ENCODE measurements around the gene KMT5B. TPM values are rescaled to one million over a fixed set of nuclear protein-coding genes. Genes with fewer than 3 reads are reported as not detected.

Gene KMT5B
- total and polyA plus RNA-seq, 4 donors, result 15.1 to 78.2 (median 26.1) TPM

- peaks cover 0 to 32% (median 0%) of the 10 kb centered on the region in 5 donors for H3K4me1 ChIP-seq (ENCODE audit: control insufficient read depth in 5 of 5, insufficient read depth in 5 of 5, low read length in 5 of 5)
These were observed 18.3 kb downstream of the KMT5B start for GRCh38 chr11:68194675-68195294.

GRCh38 chr11:68193018-68193417 is 20.1 kb downstream of the KMT5B start:
- no peak overlapping the region for H3K27ac ChIP-seq (ENCODE audit: low read depth in 1 of 2, low read length in 1 of 2)
- peaks cover 0 to 30% (median 0%) of the 10 kb centered on the region in 5 donors for H3K4me1 ChIP-seq (ENCODE audit: control insufficient read depth in 5 of 5, insufficient read depth in 5 of 5, low read length in 5 of 5)
- no peak overlapping the region for H3K4me3 ChIP-seq
- H3K27me3 ChIP-seq (ENCODE audit: control insufficient read depth in 3 of 3, insufficient read depth in 3 of 3, low read length in 2 of 3), result no peaks in the 10 kb centered on the region
- H3K36me3 ChIP-seq (ENCODE audit: control insufficient read depth in 4 of 4, insufficient read depth in 4 of 4, low read length in 4 of 4), result peaks cover 0 to 7% (median 1%) of the 10 kb centered on the region in 4 donors
- no peaks in the 10 kb centered on the region for H3K9me3 ChIP-seq (ENCODE audit: control insufficient read depth in 4 of 4, insufficient read depth in 3 of 4, low read length in 3 of 4)
- no peak for TF ChIP-seq CTCF (IDR thresholded peaks at IDR 0.05; ENCODE audit: control extremely low read depth, extremely low read depth)
- 78 to 86% methylated on average over 5 of the region's 5 CpGs for WGBS, 2 donors
- DNase-seq (no peak), ATAC-seq (ENCODE audit: insufficient read depth, low FRiP score) (no peak)
- H3K9ac ChIP-seq (ENCODE audit: insufficient read depth in 1 of 2, low read length in 2 of 2), result no peak overlapping the region

More at GRCh38 chr11:68194675-68195294, 18.3 kb downstream of the KMT5B start:
- no peak overlapping the region for H3K27ac ChIP-seq (ENCODE audit: low read depth in 1 of 2, low read length in 1 of 2)
- H3K4me3 ChIP-seq, result no peak overlapping the region
- H3K9me3 ChIP-seq (ENCODE audit: control insufficient read depth in 4 of 4, insufficient read depth in 3 of 4, low read length in 3 of 4), result no peaks in the 10 kb centered on the region
- H3K36me3 ChIP-seq (ENCODE audit: control insufficient read depth in 4 of 4, insufficient read depth in 4 of 4, low read length in 4 of 4), result peaks cover 0 to under 1% (median 0%) of the 10 kb centered on the region in 4 donors
- H3K27me3 ChIP-seq (ENCODE audit: control insufficient read depth in 3 of 3, insufficient read depth in 3 of 3, low read length in 2 of 3), result no peaks in the 10 kb centered on the region
- DNase-seq, result no peak
- 86 to 90% methylated on average over 3 of the region's 3 CpGs for WGBS, 2 donors
- TF ChIP-seq CTCF (IDR thresholded peaks at IDR 0.05; ENCODE audit: control extremely low read depth, extremely low read depth), result no peak
- no peak overlapping the region for H3K9ac ChIP-seq (ENCODE audit: insufficient read depth in 1 of 2, low read length in 2 of 2)
- no peak for ATAC-seq (ENCODE audit: insufficient read depth, low FRiP score)

GRCh38 chr11:68191661-68192579 is 21.2 kb downstream of the KMT5B start:
- no peak for ATAC-seq (ENCODE audit: insufficient read depth, low FRiP score)
- Histone ChIP-seq H3K9ac (ENCODE audit: insufficient read depth in 1 of 2, low read length in 2 of 2) (peak overlapping the region in 1 of 2 donors; percentile 8), H3K4me3 (no peak overlapping the region), H3K27ac (ENCODE audit: low read depth in 1 of 2, low read length in 1 of 2) (no peak overlapping the region), H3K27me3 (ENCODE audit: control insufficient read depth in 3 of 3, insufficient read depth in 3 of 3, low read length in 2 of 3) (no peaks in the 10 kb centered on the region), H3K36me3 (ENCODE audit: control insufficient read depth in 4 of 4, insufficient read depth in 4 of 4, low read length in 4 of 4) (peaks cover 0 to 7% (median 1%) of the 10 kb centered on the region in 4 donors), H3K9me3 (ENCODE audit: control insufficient read depth in 4 of 4, insufficient read depth in 3 of 4, low read length in 3 of 4) (no peaks in the 10 kb centered on the region), H3K4me1 (ENCODE audit: control insufficient read depth in 5 of 5, insufficient read depth in 5 of 5, low read length in 5 of 5) (peaks cover 0 to 30% (median 0%) of the 10 kb centered on the region in 5 donors)
- 75 to 85% methylated on average over 5 of the region's 5 CpGs for WGBS, 2 donors
- TF ChIP-seq CTCF (IDR thresholded peaks at IDR 0.05; ENCODE audit: control extremely low read depth, extremely low read depth), result no peak
- no peak for DNase-seq
